GM23338 (cell line): ENCODE results near the gene JARID2. TPM values are rescaled to one million over a fixed set of nuclear protein-coding genes. Genes with fewer than 3 reads are reported as not detected.

Experiments
- ATAC-seq: fragments of 200-7000 bp; cut with Tn5 transposase; 3 replicates; pipeline ENCODE4 v1.9.1; 2020
- DNase-seq: peaks from one replicate; pipeline ENCODE4 v3.0.0-alpha.2; 2015; ENCODE audit warnings: low spot score
- H2AFZ ChIP-seq: fragments of 200-600 bp; sonication (generic); 2 replicates; pipeline ENCODE4 v1.8.0; 2016; ENCODE audit warnings: antibody characterized with exemption, mild to moderate bottlenecking, moderate library complexity
- H3F3A ChIP-seq: fragments of 200-600 bp; sonication (generic); replicated peaks from 2 replicates; pipeline ENCODE4 v1.8.0; 2017; ENCODE audit warnings: antibody characterized with exemption, mixed run types, low read depth
- H3K27ac ChIP-seq: fragments of 200-600 bp; sonication (generic); 2 replicates; pipeline ENCODE4 v1.6.1; 2016; ENCODE audit warnings: low read depth
- H3K27me3 ChIP-seq: fragments of 200-600 bp; sonication (generic); 2 replicates; pipeline ENCODE4 v1.8.0; 2016; ENCODE audit warnings: mild to moderate bottlenecking, mixed run types, moderate library complexity; ENCODE audit not compliant: insufficient read depth
- H3K36me3 ChIP-seq: fragments of 200-600 bp; sonication (generic); 2 replicates; pipeline ENCODE4 v1.8.0; 2016; ENCODE audit warnings: mild to moderate bottlenecking; ENCODE audit not compliant: insufficient read depth
- H3K4me1 ChIP-seq: fragments of 200-600 bp; sonication (generic); 2 replicates; pipeline ENCODE4 v1.8.0; 2016; ENCODE audit warnings: mild to moderate bottlenecking, moderate library complexity; ENCODE audit not compliant: insufficient read depth
- H3K4me2 ChIP-seq: fragments of 200-600 bp; sonication (generic); 2 replicates; pipeline ENCODE4 v1.7.1; 2017; ENCODE audit warnings: mixed run types
- H3K4me3 ChIP-seq: fragments of 200-600 bp; sonication (generic); 2 replicates; pipeline ENCODE4 v1.6.1; 2016; ENCODE audit warnings: mixed run types
- H3K79me2 ChIP-seq: fragments of 200-600 bp; sonication (generic); replicated peaks from 2 replicates; pipeline ENCODE4 v1.8.0; 2017; ENCODE audit warnings: mild to moderate bottlenecking; ENCODE audit not compliant: insufficient read depth
- H3K9me2 ChIP-seq: fragments of 200-600 bp; sonication (generic); 2 replicates; pipeline ENCODE4 v1.8.0; 2017; ENCODE audit not compliant: insufficient read depth
- H4K20me1 ChIP-seq: fragments of 200-600 bp; sonication (generic); replicated peaks from 2 replicates; pipeline ENCODE4 v1.8.0; 2017; ENCODE audit warnings: mild to moderate bottlenecking; ENCODE audit not compliant: insufficient read depth
- H3K27ac Mint-ChIP-seq: 2 replicates; pipeline ENCODE4 v1.8.0; 2020; ENCODE audit warnings: inconsistent platforms, mild to moderate bottlenecking, moderate library complexity, mixed read lengths
- H3K27me3 Mint-ChIP-seq: 3 replicates; pipeline ENCODE4 v1.8.0; 2022; ENCODE audit warnings: low read depth, mild to moderate bottlenecking, moderate library complexity, mixed read lengths, inconsistent platforms; ENCODE audit not compliant: insufficient read depth, poor library complexity
- H3K36me3 Mint-ChIP-seq: 3 replicates; pipeline ENCODE4 v1.8.0; 2021; ENCODE audit warnings: low read depth, mild to moderate bottlenecking, inconsistent platforms, moderate library complexity, mixed read lengths
- H3K4me1 Mint-ChIP-seq: 3 replicates; pipeline ENCODE4 v1.8.0; 2020; ENCODE audit warnings: mild to moderate bottlenecking, inconsistent platforms, mixed read lengths
- H3K4me3 Mint-ChIP-seq: 3 replicates; pipeline ENCODE4 v1.8.0; 2021; ENCODE audit warnings: moderate library complexity, mild to moderate bottlenecking, inconsistent platforms, mixed read lengths
- H3K9me3 Mint-ChIP-seq: 3 replicates; pipeline ENCODE4 v1.8.0; 2020; ENCODE audit warnings: moderate library complexity, mild to moderate bottlenecking, inconsistent platforms, mixed read lengths
- CREB1 ChIP-seq: fragments of 250-450 bp; sonication (Bioruptor Pico); IDR thresholded peaks from 2 replicates; pipeline ENCODE4 v1.5.0; 2020; ENCODE audit warnings: low read depth, mild to moderate bottlenecking, moderate library complexity
- CTCF ChIP-seq, 2 experiments: fragments of 200-600 bp in 1 of 2; sonication (generic) in 1 of 2; conservative IDR thresholded peaks; 2 replicates each; pipeline versions ENCODE4 v1.5.1 to v1.6.1; 2016 to 2017; ENCODE audit warnings: antibody characterized with exemption in 2 of 2, low read depth in 2 of 2, mild to moderate bottlenecking in 2 of 2, moderate library complexity in 1 of 2
- ETS1 ChIP-seq: IDR thresholded peaks from 2 replicates; pipeline ENCODE4 v1.6.1; 2016; ENCODE audit warnings: antibody characterized with exemption
- EZH2 ChIP-seq: fragments of 200-600 bp; sonication (generic); IDR thresholded peaks from one replicate; pipeline ENCODE4 v1.8.0; 2017; ENCODE audit warnings: antibody characterized with exemption, mild to moderate bottlenecking, low read depth; ENCODE audit not compliant: unreplicated experiment
- EZH2phosphoT487 ChIP-seq: fragments of 200-600 bp; sonication (generic); IDR thresholded peaks from one replicate; pipeline ENCODE4 v1.8.1; 2018; ENCODE audit warnings: antibody characterized with exemption; ENCODE audit not compliant: unreplicated experiment
- JUNB ChIP-seq: IDR thresholded peaks from one replicate; pipeline ENCODE4 v1.6.1; 2016; ENCODE audit warnings: antibody characterized with exemption; ENCODE audit not compliant: unreplicated experiment
- NANOG ChIP-seq: IDR thresholded peaks from 2 replicates; pipeline ENCODE4 v1.6.1; 2016; ENCODE audit warnings: antibody characterized with exemption, borderline replicate concordance
- POLR2AphosphoS5 ChIP-seq: IDR thresholded peaks from 2 replicates; pipeline ENCODE4 v1.6.1; 2016; ENCODE audit warnings: antibody characterized with exemption, low read depth
- REST ChIP-seq: IDR thresholded peaks from one replicate; pipeline ENCODE4 v1.6.1; 2018; ENCODE audit warnings: antibody characterized with exemption; ENCODE audit not compliant: unreplicated experiment
- STAT1 ChIP-seq: IDR thresholded peaks from one replicate; pipeline ENCODE4 v1.6.1; 2016; ENCODE audit warnings: antibody characterized with exemption; ENCODE audit not compliant: unreplicated experiment
- ZNF114 ChIP-seq: fragments of 250-450 bp; sonication (Bioruptor Pico); IDR thresholded peaks from 2 replicates; pipeline ENCODE4 v1.5.0; 2020; ENCODE audit warnings: mild to moderate bottlenecking, moderate library complexity
- ZNF331 ChIP-seq: fragments of 250-450 bp; sonication (Bioruptor Pico); IDR thresholded peaks from 2 replicates; pipeline ENCODE4 v1.5.0; 2020; ENCODE audit warnings: low read depth, mild to moderate bottlenecking, moderate library complexity
- ZNF462 ChIP-seq: fragments of 250-450 bp; sonication (Bioruptor Pico); IDR thresholded peaks from 2 replicates; pipeline ENCODE4 v1.5.0; 2020; ENCODE audit warnings: mild to moderate bottlenecking, moderate library complexity
- polyA plus RNA-seq: library from polyadenylated mRNA; unstranded; fragments of >200 nt; fragmentation: Nextera tagmentation; extraction: Ambion mirVana; gene quantifications from 2 replicates; pipeline ENCODE4 v1.2.1, GENCODE V29; 2016
- total RNA-seq: library from RNA; depleted of rRNA; stranded (reverse); fragments of >200 nt; shearing (Covaris generic); gene quantifications from 2 replicates; pipeline ENCODE4 v1.2.3, GENCODE V29; 2014

Gene JARID2
- total and polyA plus RNA-seq, 2 experiments from 2014 or later, result 92.8 to 196 TPM

- peaks cover 18% of the 10 kb centered on the region for H3F3A ChIP-seq
- no peak for ATAC-seq
- H3K36me3 Mint-ChIP-seq, result peaks cover 7% of the 10 kb centered on the region; the same call in 1 of the 3 replicates
Measured at GRCh38 chr6:15359335-15359862, 113.5 kb downstream of the JARID2 start.

More at GRCh38 chr6:15359335-15359862, 113.5 kb downstream of the JARID2 start:
- DNase-seq, result no peak
- Histone ChIP-seq H3K4me3 (no peak overlapping the region), H3K4me2 (peak overlapping the region; percentile 23; the same call in 1 of the 2 replicates), H2AFZ (no peak overlapping the region), H3K27me3 (no peaks in the 10 kb centered on the region), H3K9me2 (no peaks in the 10 kb centered on the region), H4K20me1 (peaks cover 100% of the 10 kb centered on the region), H3K27ac (no peak overlapping the region), H3K36me3 (no peaks in the 10 kb centered on the region; the same call in 1 of the 2 replicates), H3K79me2 (peaks cover 100% of the 10 kb centered on the region), H3K4me1 (peaks cover 98% of the 10 kb centered on the region)
- Mint-ChIP-seq H3K4me1 (peaks cover 46% of the 10 kb centered on the region), H3K4me3 (no peak overlapping the region), H3K27ac (no peak overlapping the region), H3K9me3 (no peaks in the 10 kb centered on the region), H3K27me3 (peaks cover 23% of the 10 kb centered on the region)
- no peak for TF ChIP-seq JUNB
- no peak for TF ChIP-seq NANOG
- TF ChIP-seq ZNF462, result no peak
- TF ChIP-seq ZNF114 (CRISPR knock-in tag), result no peak
- TF ChIP-seq POLR2AphosphoS5, result no peak
- no peak for TF ChIP-seq REST
- no peak for TF ChIP-seq CTCF (conservative IDR thresholded peaks at IDR 0.05; ENCODE audit: low read depth in 2 of 2)
- TF ChIP-seq EZH2, result no peak
- no peak for TF ChIP-seq ZNF331
- no peak for TF ChIP-seq CREB1 (CRISPR knock-in tag)
- TF ChIP-seq EZH2phosphoT487, result no peak
- no peak for TF ChIP-seq STAT1
- TF ChIP-seq ETS1, result no peak
